NCI-H82 treated with DMSO at 0.1 percent for 48 hours (cell line): Measurements from ENCODE around the gene TESK2.
A peak's percentile ranks its signal among the peaks of the same experiment; 100 is the strongest.
"Not testable (repeated sequence)": the region's sequence is repeated elsewhere in the genome, so short reads cannot be mapped to it uniquely, and the experiment has no call there.

Experiments used
- DNase-seq: peaks from one replicate; lab custom pipeline; 2025; ENCODE audit not compliant: unreplicated experiment; lab: John Stamatoyannopoulos, UW

TESK2 gene

GRCh38 chr1:45510036-45510971, 19.3 kb upstream of the TESK2 start:
- DNase-seq = no peak

GRCh38 chr1:45508295-45509151, 17.6 kb upstream of the TESK2 start:
- no peak for DNase-seq

- no peak for DNase-seq
Measured at GRCh38 chr1:45507893-45508292, 16.9 kb upstream of the TESK2 start.

- DNase-seq = no peak
Measured at GRCh38 chr1:45507195-45507594, 16.2 kb upstream of the TESK2 start.

GRCh38 chr1:45503462-45504360, 12.7 kb upstream of the TESK2 start:
- no peak for DNase-seq

- no peak for DNase-seq
Measured at GRCh38 chr1:45501505-45501859, 10.5 kb upstream of the TESK2 start.

- no peak for DNase-seq
Measured at GRCh38 chr1:45499415-45499769, 8.4 kb upstream of the TESK2 start.

- DNase-seq = no peak
Measured at GRCh38 chr1:45498279-45498678, 7.3 kb upstream of the TESK2 start.

- peak; percentile 39 for DNase-seq
Measured at GRCh38 chr1:45493116-45493697, 2.2 kb upstream of the TESK2 start.

- no peak for DNase-seq
Measured at GRCh38 chr1:45492691-45493090, 1.7 kb upstream of the TESK2 start.

- DNase-seq = no peak
Measured at GRCh38 chr1:45491487-45492260, 711 bp upstream of the TESK2 start.

- DNase-seq = no peak
Measured at GRCh38 chr1:45490121-45490625, 790 bp downstream of the TESK2 start.

GRCh38 chr1:45489379-45489778, 1.6 kb downstream of the TESK2 start:
- not testable (repeated sequence) for DNase-seq

- no peak for DNase-seq
Measured at GRCh38 chr1:45488666-45489377, 2.1 kb downstream of the TESK2 start.

GRCh38 chr1:45485949-45486348, 5.0 kb downstream of the TESK2 start:
- no peak for DNase-seq

- no peak for DNase-seq
Measured at GRCh38 chr1:45479039-45479748, 11.8 kb downstream of the TESK2 start.

GRCh38 chr1:45478121-45478814, 12.7 kb downstream of the TESK2 start:
- DNase-seq = no peak

GRCh38 chr1:45477646-45478045, 13.3 kb downstream of the TESK2 start:
- no peak for DNase-seq
